GM12801 (cell line): ENCODE results near the gene SLC35E1.

Source experiments
- TF ChIP-seq, protein P1 (sequence below): IDR thresholded peaks from one replicate; pipeline ENCODE4 v1.5.1; 2011; ENCODE audit warnings: control low read depth; ENCODE audit not compliant: insufficient read length; ENCODE audit errors: extremely low read depth

Gene SLC35E1

DNA sequence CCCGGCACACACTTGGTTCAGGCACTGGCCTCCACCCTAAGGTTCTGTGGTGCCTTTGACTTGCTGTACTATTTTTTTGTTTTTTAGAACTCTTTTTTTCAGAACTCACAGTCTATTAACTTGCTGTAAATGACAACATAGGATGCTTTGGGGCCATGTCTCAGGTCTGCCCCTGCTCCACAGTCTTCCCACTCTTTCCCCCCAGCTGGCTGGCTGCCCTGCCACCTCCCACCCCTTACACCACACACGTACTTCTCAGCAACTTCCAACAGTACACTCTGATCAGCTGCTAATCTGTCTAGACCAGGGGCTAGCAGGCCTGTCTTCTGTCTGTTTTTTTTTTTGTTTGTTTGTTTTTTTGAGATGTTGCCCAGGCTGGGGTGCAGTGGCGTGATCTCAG, 67.9 kb downstream of the SLC35E1 start:
- TF ChIP-seq, protein P1, sequence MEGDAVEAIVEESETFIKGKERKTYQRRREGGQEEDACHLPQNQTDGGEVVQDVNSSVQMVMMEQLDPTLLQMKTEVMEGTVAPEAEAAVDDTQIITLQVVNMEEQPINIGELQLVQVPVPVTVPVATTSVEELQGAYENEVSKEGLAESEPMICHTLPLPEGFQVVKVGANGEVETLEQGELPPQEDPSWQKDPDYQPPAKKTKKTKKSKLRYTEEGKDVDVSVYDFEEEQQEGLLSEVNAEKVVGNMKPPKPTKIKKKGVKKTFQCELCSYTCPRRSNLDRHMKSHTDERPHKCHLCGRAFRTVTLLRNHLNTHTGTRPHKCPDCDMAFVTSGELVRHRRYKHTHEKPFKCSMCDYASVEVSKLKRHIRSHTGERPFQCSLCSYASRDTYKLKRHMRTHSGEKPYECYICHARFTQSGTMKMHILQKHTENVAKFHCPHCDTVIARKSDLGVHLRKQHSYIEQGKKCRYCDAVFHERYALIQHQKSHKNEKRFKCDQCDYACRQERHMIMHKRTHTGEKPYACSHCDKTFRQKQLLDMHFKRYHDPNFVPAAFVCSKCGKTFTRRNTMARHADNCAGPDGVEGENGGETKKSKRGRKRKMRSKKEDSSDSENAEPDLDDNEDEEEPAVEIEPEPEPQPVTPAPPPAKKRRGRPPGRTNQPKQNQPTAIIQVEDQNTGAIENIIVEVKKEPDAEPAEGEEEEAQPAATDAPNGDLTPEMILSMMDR: no peak
